HG02885 (cell line): ENCODE data around the gene CBR1.

ENCODE experiments used
- ATAC-seq: cut with Tn5 transposase; IDR thresholded peaks from one replicate; pipeline ENCODE4 v1.9.1; 2021; ENCODE audit warnings: mild to moderate bottlenecking; ENCODE audit not compliant: unreplicated experiment, poor library complexity

The CBR1 gene

GRCh38 chr21:36109868-36110267 is 40.0 kb downstream of the CBR1 start:
- ATAC-seq: no peak

GRCh38 chr21:36111238-36111637 is 41.4 kb downstream of the CBR1 start:
- no peak for ATAC-seq

GRCh38 chr21:36113647-36114428 is 44.0 kb downstream of the CBR1 start:
- no peak for ATAC-seq

DNA sequence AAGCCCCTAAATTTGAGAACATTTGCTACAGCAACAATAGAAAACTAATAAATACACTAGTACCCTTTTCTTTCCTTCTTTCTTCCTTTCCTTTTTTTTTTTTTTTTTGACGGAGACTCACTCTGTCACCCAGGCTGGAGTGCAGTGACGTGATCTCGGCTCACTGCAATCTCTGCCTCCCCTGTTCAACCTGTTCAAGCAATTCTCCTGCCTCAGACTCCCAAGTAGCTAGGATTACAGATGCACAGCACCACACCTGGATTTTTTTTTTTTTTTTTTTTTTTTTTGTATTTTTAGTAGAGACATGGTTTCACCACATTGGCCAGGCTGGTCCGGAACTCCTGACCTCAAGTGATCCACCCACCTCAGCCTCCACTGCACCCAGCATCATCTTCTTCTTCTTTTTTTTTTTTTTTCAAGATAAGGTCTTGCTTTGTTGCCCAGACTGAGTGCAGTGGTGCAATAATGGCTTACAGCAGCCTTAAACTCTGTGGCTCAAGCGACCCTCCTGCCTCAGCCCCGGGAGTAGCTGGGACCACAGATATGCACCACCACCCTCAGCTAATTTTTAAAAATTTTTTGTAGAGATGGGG is 45.4 kb downstream of the CBR1 start:
- no peak for ATAC-seq

DNA sequence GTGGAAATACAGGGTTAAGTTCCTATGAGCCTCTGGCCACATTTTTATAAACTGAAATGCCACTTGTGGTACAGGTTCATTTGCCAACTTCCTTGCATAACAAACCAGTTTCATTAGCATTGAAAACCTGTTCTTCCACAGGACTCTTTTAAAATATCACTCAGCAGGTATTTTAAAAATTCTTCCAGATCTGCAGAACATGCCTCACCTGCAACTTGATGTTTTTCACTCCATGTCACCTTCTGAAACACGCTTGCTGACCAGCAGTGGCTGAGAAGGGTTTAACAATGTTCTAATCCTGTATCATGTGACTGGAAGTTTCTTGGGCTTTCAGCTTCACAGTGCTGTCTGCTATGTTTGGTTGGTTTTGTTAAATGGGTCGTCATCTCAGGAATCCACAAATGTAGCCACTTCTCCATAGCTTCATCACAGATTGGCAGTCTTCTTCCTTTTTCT is 47.5 kb downstream of the CBR1 start:
- ATAC-seq: no peak

DNA sequence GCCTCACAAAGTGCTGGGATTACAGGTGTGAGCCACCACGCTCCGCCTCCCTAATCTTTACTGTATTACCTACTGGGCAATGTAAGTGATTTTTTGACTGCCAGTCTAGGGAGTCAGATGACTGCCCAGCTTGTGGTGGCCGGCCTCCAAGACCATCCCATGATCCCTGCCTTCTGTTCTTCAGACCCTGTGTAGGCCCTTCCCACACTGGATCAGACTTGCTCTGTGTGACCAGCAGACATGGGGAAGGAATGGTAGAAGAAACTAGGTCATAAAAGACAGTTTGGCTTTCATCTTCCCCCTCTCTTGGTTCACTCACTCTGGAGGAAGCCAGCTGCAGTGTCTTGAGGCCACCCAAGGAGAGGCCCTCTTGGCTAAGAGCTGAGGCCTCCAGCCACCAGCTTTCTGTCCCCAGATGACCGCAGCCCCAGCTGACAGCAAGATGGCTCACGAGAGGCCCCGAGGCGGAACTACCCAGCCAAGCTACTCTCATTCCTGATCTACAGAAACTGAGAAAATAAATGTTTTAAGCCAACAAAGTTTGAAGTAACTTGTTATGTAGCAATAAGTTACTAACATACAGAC is 50.6 kb downstream of the CBR1 start:
- ATAC-seq: no peak
